Muscle layer of colon (tissue), 2 donors: ENCODE measurements around the gene RNF224.

Experiments
- H3K27ac ChIP-seq: one replicate; pipeline ENCODE4 v1.7.0; 2013; ENCODE audit warnings: low read depth, mild to moderate bottlenecking, low read length, moderate library complexity
- H3K27me3 ChIP-seq, 2 donors: one replicate each; pipeline ENCODE4 v1.7.0; 2013; ENCODE audit warnings: low read length in 2 of 2, mild to moderate bottlenecking in 2 of 2; ENCODE audit not compliant: insufficient read depth in 2 of 2, control insufficient read depth in 1 of 2
- H3K36me3 ChIP-seq: one replicate; pipeline ENCODE4 v1.7.0; 2013; ENCODE audit warnings: mild to moderate bottlenecking, low read length; ENCODE audit not compliant: insufficient read depth
- H3K4me1 ChIP-seq: one replicate; pipeline ENCODE4 v1.7.0; 2013; ENCODE audit warnings: mild to moderate bottlenecking, low read length; ENCODE audit not compliant: insufficient read depth
- H3K4me3 ChIP-seq, 2 donors: one replicate each; pipeline ENCODE4 v1.7.0; 2013; ENCODE audit warnings: low read length in 2 of 2, low read depth in 1 of 2, mild to moderate bottlenecking in 1 of 2, moderate library complexity in 1 of 2
- H3K9ac ChIP-seq: one replicate; pipeline ENCODE4 v1.7.0; 2013; ENCODE audit warnings: low read length
- H3K9me3 ChIP-seq: one replicate; pipeline ENCODE4 v1.7.0; 2013; ENCODE audit warnings: mild to moderate bottlenecking, low read length
- donor health status: abdominal sarcoma.
- donor health status: Adenocarcinoma of cecum.

The RNF224 gene

DNA sequence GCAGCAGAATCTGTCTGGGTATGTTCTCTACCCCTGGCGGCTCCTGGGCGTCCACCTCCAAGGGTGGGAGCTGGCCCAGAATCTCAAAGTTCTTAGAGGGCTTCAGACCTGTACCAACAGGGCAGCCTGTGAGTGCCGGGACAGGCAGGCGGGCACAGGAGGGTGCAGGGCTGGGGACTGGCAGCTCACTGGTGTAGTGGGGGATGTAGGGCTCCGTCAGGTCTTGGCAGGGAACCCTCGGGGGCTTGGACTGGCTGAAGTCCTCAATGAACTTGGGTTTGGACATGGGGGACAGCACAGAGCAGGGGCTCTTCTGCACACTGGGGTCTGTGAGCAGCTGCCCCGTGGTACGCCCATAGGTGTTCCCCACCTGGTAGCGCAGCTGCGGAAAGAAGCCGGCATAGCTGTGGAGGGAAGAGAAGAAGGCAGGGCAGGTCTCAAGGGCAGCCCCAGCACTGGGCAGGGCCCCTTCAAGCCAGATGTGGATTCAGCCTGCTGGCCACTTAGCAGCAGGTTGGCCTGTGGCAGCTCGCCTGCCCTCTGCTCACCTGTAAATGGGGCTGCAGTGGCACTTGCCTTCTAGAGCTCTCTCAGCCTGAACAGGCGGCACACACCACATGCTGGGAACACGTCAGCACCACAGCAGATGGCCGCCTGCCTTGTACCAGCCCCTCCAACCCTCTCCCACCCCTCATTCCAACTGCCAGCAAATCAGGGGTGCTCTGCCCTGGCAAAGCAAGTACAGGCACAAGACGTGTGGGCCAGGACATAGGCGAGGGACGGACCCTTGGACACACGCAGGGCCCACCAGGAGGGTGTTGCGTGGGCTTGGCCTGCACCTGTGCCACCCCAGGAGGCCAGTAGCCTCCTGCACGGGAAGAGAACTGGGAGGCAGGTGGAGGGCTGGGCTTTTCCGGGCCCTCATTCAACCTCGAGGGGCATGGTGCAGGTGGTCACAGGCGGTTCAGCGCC lies 18.4 kb downstream of the RNF224 start:
- H3K9ac ChIP-seq: no peak overlapping the region
- H3K9me3 ChIP-seq: no peaks in the 10 kb centered on the region
- peaks cover 0 to 1% of the 10 kb centered on the region in 2 donors for H3K27me3 ChIP-seq
- H3K4me1 ChIP-seq: peaks cover 19% of the 10 kb centered on the region
- peaks cover 20% of the 10 kb centered on the region for H3K36me3 ChIP-seq
- H3K27ac ChIP-seq: no peak overlapping the region
- no peak overlapping the region for H3K4me3 ChIP-seq

- Histone ChIP-seq H3K9ac (no peak overlapping the region), H3K27ac (no peak overlapping the region), H3K4me1 (peaks cover 15% of the 10 kb centered on the region), H3K4me3 (no peak overlapping the region), H3K9me3 (no peaks in the 10 kb centered on the region), H3K36me3 (peaks cover 17% of the 10 kb centered on the region), H3K27me3 (peaks cover 0 to 6% of the 10 kb centered on the region in 2 donors)
Measured at GRCh38 chr9:137247135-137247915, 20.0 kb downstream of the RNF224 start.

DNA sequence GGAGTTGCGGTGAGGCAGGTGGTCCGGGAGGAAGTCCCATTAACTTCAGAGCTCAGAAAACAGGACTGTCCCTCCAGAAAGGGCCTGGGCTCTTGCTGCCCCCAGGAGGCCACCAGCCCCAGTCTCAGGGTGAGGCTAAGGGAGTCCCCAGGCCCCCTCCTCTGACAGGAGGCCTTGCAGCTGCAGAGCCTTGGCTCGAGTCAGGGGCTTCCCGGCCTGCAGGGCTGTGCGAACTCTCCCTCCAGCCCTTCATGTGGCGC lies 20.5 kb downstream of the RNF224 start:
- no peak overlapping the region for H3K4me3 ChIP-seq
- H3K9me3 ChIP-seq: no peaks in the 10 kb centered on the region
- H3K36me3 ChIP-seq: peaks cover 12% of the 10 kb centered on the region
- peaks cover 10% of the 10 kb centered on the region for H3K4me1 ChIP-seq
- H3K9ac ChIP-seq: no peak overlapping the region
- H3K27me3 ChIP-seq: peaks cover 0 to 6% of the 10 kb centered on the region in 2 donors
- no peak overlapping the region for H3K27ac ChIP-seq

GRCh38 chr9:137250329-137251193 lies 23.3 kb downstream of the RNF224 start:
- peaks cover 8% of the 10 kb centered on the region for H3K4me1 ChIP-seq
- H3K9me3 ChIP-seq: no peaks in the 10 kb centered on the region
- H3K4me3 ChIP-seq: no peak overlapping the region
- no peaks in the 10 kb centered on the region for H3K36me3 ChIP-seq
- H3K9ac ChIP-seq: no peak overlapping the region
- H3K27me3 ChIP-seq: peaks cover 0 to 6% of the 10 kb centered on the region in 2 donors
- no peak overlapping the region for H3K27ac ChIP-seq

DNA sequence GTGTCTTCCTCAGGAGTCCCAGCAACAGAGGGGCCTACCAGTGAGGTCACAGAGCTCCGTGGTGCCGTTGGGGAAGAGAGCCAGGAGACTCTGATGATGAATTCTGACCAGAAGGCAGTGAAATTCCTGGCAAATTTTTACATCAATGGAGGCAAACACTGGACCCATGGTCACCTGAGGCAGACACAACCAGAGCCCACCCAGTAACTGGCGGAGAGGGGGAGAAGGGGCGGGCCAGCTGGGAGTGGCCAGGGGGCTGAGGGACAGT lies 23.8 kb downstream of the RNF224 start, which contains the start of gene STPG3:
STPG3 (plus strand) TSS at position 93 of the 268 bp plus-strand sequence; CDS start at position 94, 1 bp downstream.
- Histone ChIP-seq H3K27ac (no peak within 1 kb of the TSS), H3K4me3 (no peak within 1 kb of the TSS), H3K4me1 (peaks cover 12% of the 10 kb centered on the region), H3K9ac (no peak within 1 kb of the TSS), H3K27me3 (peaks cover 0 to 6% of the 10 kb centered on the region in 2 donors), H3K9me3 (no peaks in the 10 kb centered on the region), H3K36me3 (no peaks in the 10 kb centered on the region)

- H3K27me3 ChIP-seq: peaks cover 0 to 6% of the 10 kb centered on the region in 2 donors
- H3K4me3 ChIP-seq: no peak overlapping the region
- H3K9me3 ChIP-seq: no peaks in the 10 kb centered on the region
- peaks cover 17% of the 10 kb centered on the region for H3K4me1 ChIP-seq
- no peaks in the 10 kb centered on the region for H3K36me3 ChIP-seq
- H3K9ac ChIP-seq: no peak overlapping the region
- H3K27ac ChIP-seq: no peak overlapping the region
Measured at GRCh38 chr9:137251490-137252268, 24.4 kb downstream of the RNF224 start.

GRCh38 chr9:137252555-137253506 lies 25.5 kb downstream of the RNF224 start:
- Histone ChIP-seq H3K4me1 (peaks cover 21% of the 10 kb centered on the region), H3K27ac (no peak overlapping the region), H3K9me3 (no peaks in the 10 kb centered on the region)

DNA sequence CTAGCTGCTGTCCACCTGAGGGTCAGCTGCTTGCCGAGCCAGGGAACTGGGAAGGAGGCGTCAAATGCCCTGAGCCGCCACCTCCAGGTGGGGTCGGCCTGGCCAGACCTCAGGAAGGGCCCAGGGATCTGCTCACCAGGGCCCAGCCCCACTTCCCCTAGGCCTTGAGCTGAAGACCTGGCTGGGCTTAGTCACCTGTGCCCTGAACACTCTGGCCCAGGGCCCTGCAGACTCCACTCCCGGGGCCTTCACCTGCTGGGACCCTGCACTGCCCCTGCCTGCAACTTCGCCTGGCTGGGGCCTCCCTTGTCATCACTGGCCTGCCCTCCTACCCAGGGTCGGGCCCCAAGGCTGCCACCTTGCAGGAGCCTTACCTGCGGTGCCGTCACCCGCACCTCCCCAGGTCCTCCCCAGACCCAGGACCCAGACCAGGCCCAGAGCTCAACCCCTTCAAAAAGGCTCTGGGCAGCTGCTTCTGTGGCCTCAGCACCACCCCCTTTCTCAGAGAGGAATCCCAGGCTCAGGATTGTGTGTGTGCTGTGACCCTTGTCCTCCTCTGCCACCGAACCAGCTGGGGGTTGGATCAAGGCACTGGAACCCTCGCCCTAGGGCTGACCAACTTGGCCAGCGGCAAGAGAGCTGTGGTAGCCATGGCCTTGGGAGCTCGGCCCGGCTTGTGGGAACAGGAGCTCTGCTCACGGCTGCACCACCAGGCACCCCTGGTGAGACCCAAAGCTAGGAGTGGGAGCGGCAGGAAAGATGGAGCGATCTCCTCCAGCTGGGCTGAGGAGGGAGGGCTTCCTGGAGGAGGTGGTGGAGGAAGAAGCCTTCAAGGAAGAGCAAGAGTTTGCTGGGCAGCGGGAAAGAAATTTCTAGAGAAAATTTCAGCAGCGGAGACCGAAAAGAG lies 26.7 kb downstream of the RNF224 start:
- H3K27ac ChIP-seq: peak overlapping the region; percentile 67
- H3K9ac ChIP-seq: no peak overlapping the region
- no peaks in the 10 kb centered on the region for H3K9me3 ChIP-seq
- peaks cover 0 to 6% of the 10 kb centered on the region in 2 donors for H3K27me3 ChIP-seq
- H3K36me3 ChIP-seq: peaks cover 6% of the 10 kb centered on the region
- H3K4me3 ChIP-seq: peak overlapping the region; percentile 58 to 65
- H3K4me1 ChIP-seq: peaks cover 21% of the 10 kb centered on the region

More at GRCh38 chr9:137252555-137253506, 25.5 kb downstream of the RNF224 start:
- H3K4me3 ChIP-seq: no peak overlapping the region
- no peaks in the 10 kb centered on the region for H3K36me3 ChIP-seq
- peaks cover 0 to 6% of the 10 kb centered on the region in 2 donors for H3K27me3 ChIP-seq
- H3K9ac ChIP-seq: no peak overlapping the region

- H3K27me3 ChIP-seq: peaks cover 0 to 6% of the 10 kb centered on the region in 2 donors
- H3K27ac ChIP-seq: peak within 1 kb of the TSS; percentile 74
- peaks cover 9% of the 10 kb centered on the region for H3K36me3 ChIP-seq
- H3K4me1 ChIP-seq: peaks cover 21% of the 10 kb centered on the region
- H3K9ac ChIP-seq: peak within 1 kb of the TSS; percentile 44
- H3K9me3 ChIP-seq: no peaks in the 10 kb centered on the region
- peak within 1 kb of the TSS; percentile 88 to 99 for H3K4me3 ChIP-seq
Measured at GRCh38 chr9:137254624-137255447, 27.5 kb downstream of the RNF224 start, which contains the start of gene NELFB. TSS of gene NELFB (plus strand) at chr9:137255327.
